Fibroblast of villous mesenchyme (primary cell): Measurements from ENCODE around the gene SLC41A3. TPM values are rescaled to one million over a fixed set of nuclear protein-coding genes. Genes with fewer than 3 reads are reported as not detected.
A peak's percentile ranks its signal among the peaks of the same experiment; 100 is the strongest.

Source experiments
- DNase-seq: peaks from one replicate; pipeline ENCODE4 v3.0.0-alpha.2; 2010; ENCODE audit warnings: low read depth
- H3K4me3 ChIP-seq: 2 replicates; pipeline ENCODE4 v1.5.1; 2011; ENCODE audit warnings: low read depth, mild to moderate bottlenecking, low read length
- total RNA-seq: library from RNA; depleted of rRNA; stranded (reverse); fragments of >200 nt; gene quantifications from 2 replicates; pipeline ENCODE4 v1.2.3, GENCODE V29; 2012
- TF ChIP-seq, protein P1 (sequence below): IDR thresholded peaks from 2 replicates; pipeline ENCODE4 v1.5.1; 2012; ENCODE audit warnings: low read depth, mild to moderate bottlenecking, low read length; ENCODE audit not compliant: insufficient read depth

The SLC41A3 gene
- total RNA-seq, 1 donor, result 36.7 TPM

DNA sequence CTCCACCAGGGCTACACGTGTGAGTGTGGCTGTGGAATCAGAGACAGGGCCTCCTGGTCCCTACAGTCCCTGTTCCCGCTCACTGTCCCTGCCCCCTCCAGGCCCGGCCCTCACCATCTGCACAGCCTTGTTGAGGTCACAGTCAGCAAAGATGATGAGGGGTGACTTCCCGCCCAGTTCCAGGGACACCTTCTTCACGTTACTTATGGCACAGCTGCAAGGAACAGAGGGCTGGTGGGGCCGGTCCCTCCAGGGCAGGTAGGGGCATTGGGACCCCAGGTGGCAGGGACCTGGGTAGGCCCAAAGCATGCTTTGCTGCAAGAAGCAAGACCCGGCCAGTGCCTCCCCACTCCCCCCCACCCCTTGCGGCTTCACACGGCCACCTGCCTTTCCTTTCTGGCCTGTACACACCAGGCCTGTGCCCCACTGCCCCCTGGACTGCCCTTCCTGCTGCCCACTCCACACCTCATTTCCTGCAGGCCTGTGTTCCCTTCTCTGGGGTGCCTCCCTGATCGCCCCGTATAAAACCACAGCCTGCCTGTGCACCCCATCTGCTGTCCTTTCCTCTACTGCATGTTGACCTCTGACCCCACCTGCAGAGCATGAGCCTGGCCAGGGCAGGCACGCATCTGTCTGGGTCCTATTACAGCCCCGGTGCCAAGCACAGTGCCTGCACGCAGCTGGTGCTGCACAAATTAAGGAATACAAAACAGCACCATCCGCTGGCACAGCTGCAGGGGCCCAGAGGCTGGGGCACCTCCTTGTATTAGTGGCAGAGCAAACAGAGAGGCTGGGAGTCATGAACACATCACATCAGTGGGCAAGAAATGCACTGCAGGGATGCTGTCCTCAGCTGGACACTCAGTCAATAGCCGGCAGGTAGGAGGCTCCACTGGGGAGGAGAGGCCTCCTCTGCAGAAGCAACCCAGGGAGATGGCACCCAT, 30.8 kb upstream of the SLC41A3 start:
- no peak for DNase-seq
- TF ChIP-seq, protein P1, sequence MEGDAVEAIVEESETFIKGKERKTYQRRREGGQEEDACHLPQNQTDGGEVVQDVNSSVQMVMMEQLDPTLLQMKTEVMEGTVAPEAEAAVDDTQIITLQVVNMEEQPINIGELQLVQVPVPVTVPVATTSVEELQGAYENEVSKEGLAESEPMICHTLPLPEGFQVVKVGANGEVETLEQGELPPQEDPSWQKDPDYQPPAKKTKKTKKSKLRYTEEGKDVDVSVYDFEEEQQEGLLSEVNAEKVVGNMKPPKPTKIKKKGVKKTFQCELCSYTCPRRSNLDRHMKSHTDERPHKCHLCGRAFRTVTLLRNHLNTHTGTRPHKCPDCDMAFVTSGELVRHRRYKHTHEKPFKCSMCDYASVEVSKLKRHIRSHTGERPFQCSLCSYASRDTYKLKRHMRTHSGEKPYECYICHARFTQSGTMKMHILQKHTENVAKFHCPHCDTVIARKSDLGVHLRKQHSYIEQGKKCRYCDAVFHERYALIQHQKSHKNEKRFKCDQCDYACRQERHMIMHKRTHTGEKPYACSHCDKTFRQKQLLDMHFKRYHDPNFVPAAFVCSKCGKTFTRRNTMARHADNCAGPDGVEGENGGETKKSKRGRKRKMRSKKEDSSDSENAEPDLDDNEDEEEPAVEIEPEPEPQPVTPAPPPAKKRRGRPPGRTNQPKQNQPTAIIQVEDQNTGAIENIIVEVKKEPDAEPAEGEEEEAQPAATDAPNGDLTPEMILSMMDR, result no peak
- H3K4me3 ChIP-seq, result no peak overlapping the region

DNA sequence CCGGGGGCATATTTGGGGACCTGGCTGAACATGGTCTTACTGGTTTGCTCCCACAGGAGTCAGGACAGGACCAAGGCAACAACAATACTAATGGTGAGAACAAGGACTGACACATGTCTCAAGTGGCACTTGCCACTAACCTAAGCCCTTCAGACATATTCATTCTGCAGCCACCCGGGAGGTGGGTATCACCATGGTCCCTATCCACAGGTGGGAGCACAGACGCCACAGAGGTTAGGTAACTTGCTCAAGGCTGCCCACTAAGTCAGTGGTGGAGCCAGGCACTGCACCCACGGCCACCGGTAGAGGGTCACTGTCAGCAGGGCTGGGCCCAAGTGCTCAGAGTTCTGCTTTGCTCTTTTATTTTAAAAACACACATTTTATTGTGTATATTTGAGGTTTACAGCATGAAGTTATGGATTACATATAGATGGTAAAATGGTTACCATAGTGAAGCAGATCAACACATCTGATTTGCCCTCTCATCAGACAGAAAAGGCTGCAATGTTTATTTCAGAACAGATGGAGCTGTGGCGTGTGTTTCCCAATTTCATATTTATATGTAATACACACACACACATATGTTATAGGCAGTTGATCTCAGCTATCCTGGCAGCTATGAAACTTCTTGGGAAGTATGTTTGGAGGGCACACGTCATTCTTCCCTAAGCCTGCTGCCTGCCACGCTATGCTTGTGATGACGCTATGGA, 30.0 kb upstream of the SLC41A3 start:
- no peak overlapping the region for H3K4me3 ChIP-seq
- no peak for DNase-seq
- TF ChIP-seq, protein P1, result peak; percentile 43

DNA sequence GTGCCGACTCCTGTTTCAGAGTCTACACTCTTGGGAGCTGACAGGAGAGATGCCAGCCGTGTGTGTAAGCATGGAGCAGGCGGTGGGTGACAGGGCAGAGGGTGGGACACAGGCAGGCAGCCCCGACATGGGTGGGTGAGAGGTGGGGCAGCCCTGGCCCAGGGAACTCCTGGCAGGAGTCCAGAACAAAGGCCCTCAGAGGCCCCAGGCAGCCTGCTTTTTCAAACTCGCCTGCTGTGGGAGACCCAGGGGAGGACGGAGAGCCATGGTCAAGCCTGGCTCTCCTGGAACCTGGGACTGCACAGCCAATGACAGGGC, 29.3 kb upstream of the SLC41A3 start:
- H3K4me3 ChIP-seq, result no peak overlapping the region
- TF ChIP-seq, protein P1, result no peak
- DNase-seq, result no peak

DNA sequence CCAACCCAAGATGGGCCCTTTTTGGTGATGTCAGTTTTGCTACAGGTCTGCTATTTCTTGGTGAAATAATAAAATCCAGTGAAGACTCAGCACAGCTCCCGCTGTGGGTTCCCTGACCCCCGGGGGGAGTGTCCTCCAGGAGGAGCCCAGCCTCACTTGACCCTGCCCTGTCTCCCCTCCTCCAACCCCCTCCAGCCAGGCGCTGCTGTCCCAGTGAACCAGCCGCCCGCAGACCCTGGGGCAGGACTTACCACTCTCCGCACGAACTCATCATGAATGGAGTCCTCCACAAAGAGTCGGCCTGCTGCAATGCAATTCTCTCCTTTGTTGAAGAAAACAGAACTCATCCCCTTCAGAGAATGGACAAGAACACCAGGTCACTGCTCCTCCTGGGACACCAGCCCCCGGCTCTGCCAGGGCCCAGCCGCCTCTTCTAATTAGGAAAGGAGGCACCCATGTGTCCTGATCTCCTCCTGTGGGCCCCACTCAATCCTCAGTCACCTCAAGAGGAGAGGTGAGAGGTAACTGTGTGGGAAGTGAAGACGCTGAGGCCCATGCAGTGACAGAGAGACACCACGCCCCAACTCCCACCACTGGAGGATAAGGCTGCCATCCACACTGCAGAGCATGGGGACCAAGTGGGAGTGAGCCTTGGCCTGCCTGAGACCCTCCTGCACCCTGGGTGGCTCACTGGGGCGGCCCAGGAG, 28.8 kb upstream of the SLC41A3 start:
- DNase-seq, result no peak
- TF ChIP-seq, protein P1, result no peak
- no peak overlapping the region for H3K4me3 ChIP-seq

DNA sequence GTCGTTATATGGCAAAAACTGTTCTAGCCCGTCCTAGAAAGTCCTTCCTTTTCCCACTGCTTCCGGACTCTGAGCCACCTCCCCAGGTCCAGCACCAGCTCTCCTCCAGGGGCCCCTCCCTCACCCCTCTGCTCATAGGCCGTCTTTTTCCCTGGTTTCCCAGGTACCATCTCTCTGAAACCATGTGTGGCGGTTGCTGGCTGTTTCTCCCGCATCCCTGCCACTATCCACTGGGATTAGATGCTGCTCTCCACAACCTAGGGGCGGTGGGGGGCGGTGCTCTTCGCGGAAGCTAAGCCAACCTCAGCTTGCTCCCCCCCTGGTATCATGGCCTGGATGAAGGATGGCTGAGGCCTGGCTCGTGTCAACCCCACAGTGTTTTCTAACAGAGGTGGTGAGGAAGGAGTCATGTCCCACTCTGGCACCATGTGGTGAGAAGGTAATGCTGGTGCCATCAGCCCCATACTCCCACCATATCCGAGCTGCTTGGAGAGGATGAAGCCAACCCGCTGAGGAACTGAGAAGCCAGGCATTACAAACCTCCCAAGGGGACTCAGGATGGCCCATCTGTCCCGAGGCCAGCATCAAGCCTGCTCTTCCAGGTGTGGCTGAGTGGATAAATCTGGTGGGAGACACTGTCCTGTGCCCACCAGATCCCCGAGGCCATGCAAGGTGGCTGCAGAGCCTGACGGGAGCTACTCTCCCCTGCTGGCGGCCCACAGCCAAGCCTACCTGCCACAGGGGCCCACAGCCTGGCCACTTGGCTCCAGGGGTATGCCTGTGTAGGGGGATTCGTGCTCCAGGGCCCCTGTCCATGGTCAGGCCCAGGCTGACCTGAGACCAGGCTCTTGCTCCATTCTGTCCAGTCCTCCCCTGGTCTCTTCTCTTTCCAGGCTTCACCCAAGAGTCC, 27.9 kb upstream of the SLC41A3 start:
- TF ChIP-seq, protein P1, result no peak
- H3K4me3 ChIP-seq, result no peak overlapping the region
- no peak for DNase-seq

DNA sequence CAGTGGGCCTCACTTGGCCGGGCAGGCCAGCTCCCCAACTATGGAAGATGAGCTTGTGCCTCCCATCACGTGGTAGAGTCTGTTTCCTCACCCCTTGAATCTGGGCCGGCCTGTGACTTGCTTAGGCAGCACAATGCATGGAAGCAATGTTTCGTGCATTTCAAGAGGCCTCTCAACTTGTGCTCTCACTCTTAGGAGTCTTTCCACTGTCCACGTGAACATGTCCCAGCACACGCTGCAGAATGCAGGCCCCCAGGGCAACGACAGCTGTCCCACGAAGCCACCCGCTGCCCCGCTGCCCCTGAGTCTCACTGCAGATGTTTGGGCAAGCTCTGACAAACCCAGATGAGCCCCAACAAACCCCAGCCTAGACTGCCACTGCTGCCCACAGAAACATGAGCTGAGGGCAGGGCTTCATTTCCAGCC, 27.2 kb upstream of the SLC41A3 start:
- DNase-seq, result no peak
- H3K4me3 ChIP-seq, result no peak overlapping the region
- TF ChIP-seq, protein P1, result no peak
